ENCODE results near the gene PER3. TPM values are rescaled to one million over a fixed set of nuclear protein-coding genes. Genes with fewer than 3 reads are reported as not detected.

Gene PER3
- total RNA-seq, 4 donors from 2014 or later = 21.6 to 49.8 (median 35.8) TPM

DNA sequence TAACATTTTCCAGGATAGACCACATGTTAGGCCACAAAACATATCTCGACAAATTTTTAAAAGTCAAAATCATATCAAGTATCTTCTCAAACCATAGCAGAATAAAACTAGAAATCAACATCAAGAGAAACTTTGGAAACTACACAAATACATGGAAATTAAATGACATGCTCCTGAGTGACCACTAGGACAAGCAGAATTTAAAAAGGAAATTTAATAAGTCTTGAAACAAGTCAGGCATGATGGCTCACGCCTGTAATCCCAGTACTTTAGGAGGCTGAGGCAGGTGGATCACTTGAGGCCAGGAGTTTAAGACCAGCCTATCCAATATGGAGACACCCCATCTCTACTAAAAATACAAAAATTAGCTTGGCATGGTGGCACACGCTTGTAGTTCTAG is 95.1 kb downstream of the PER3 start:
- Histone ChIP-seq H3K9me3 (peaks cover 0 to 15% (median 3%) of the 10 kb centered on the region in 4 donors), H3K27ac (no peak overlapping the region), H3K36me3 (no peaks in the 10 kb centered on the region), H3K4me1 (no peaks in the 10 kb centered on the region), H3K4me3 (no peak overlapping the region), H3K27me3 (no peaks in the 10 kb centered on the region)
- 88% methylated on average over 3 of the region's 3 CpGs for WGBS, 2 donors
- no peak for DNase-seq (ENCODE audit: low spot score in 2 of 2)
- TF ChIP-seq POLR2A (IDR thresholded peaks at IDR 0.05) (no peak), EP300 (IDR thresholded peaks at IDR 0.05) (no peak)
- TF ChIP-seq, protein P1, sequence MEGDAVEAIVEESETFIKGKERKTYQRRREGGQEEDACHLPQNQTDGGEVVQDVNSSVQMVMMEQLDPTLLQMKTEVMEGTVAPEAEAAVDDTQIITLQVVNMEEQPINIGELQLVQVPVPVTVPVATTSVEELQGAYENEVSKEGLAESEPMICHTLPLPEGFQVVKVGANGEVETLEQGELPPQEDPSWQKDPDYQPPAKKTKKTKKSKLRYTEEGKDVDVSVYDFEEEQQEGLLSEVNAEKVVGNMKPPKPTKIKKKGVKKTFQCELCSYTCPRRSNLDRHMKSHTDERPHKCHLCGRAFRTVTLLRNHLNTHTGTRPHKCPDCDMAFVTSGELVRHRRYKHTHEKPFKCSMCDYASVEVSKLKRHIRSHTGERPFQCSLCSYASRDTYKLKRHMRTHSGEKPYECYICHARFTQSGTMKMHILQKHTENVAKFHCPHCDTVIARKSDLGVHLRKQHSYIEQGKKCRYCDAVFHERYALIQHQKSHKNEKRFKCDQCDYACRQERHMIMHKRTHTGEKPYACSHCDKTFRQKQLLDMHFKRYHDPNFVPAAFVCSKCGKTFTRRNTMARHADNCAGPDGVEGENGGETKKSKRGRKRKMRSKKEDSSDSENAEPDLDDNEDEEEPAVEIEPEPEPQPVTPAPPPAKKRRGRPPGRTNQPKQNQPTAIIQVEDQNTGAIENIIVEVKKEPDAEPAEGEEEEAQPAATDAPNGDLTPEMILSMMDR (IDR thresholded peaks at IDR 0.05) = no peak

DNA sequence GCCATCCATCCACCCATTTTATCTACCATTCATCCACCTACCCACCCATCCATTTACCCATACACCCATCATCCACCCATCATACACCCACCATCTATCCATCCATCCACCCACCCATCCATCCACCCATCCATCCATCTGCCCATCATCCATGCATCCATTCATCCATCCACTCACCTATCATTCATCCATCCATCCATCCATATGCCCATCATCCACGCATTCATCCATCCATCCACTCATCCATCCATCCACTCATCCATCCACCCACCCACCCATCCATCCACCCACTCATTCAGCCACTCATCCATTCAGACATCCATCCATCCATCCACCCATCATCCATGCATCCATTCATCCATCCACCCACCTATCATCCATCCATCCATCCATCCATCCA is 100.7 kb downstream of the PER3 start:
- no peaks in the 10 kb centered on the region for H3K36me3 ChIP-seq
- H3K27me3 ChIP-seq = peaks cover 0 to 38% of the 10 kb centered on the region in 2 donors
- H3K27ac ChIP-seq = no peak overlapping the region
- no peak overlapping the region for H3K4me3 ChIP-seq
- WGBS, 2 donors = 96 to 100% methylated on average over 1 of the region's 1 CpG
- H3K4me1 ChIP-seq = peaks cover 0 to 3% (median 0%) of the 10 kb centered on the region in 4 donors
- TF ChIP-seq, protein P1 (IDR thresholded peaks at IDR 0.05) = no peak
- TF ChIP-seq EP300 (IDR thresholded peaks at IDR 0.05) (no peak), POLR2A (IDR thresholded peaks at IDR 0.05) (no peak)
- DNase-seq (ENCODE audit: low spot score in 2 of 2) = no peak
- H3K9me3 ChIP-seq = no peaks in the 10 kb centered on the region

DNA sequence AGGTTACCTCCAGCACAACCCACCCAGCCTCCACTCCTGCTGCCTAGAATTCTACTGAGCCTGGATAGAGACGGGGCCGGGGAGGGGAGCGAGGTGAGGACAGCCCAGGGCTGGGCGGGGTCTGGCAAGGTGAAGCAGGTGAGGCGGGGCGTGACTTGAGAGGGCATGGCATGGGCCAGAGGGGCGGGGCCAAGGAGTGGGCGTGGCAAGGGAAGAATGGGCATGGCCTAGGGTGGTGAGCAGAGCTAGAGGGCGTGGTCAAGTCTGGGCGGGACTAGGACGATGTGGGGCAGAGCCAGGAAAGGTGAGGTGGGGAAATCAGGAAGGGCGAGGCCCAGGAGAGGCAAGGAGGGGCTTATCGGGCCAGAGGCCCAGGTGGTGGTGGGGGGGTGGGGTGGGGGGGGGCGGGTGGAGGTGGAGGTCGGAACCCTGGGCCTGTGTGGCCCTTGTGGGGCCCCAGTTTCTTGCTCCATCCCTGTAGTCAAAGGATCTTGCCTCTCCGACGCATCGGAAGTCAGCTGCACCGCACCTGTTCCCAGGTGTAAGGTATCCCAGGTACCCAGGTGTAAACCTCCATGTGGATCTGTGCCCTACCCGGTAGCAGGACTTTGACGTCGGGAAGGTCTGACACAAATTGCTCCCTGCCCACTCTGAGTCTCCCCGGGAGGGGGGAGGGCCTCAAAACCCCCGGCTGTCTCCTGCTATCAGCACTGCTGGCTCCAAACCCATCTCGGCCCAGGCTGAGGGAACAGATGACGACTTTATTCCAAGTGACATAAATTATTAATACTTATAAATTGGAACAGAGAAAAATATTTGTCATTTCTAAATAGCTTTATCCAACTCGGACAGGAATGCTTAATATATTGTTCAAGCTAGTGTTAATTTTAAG is 101.7 kb downstream of the PER3 start:
- Histone ChIP-seq H3K27me3 (peaks cover 0 to 41% of the 10 kb centered on the region in 2 donors), H3K4me3 (no peak overlapping the region)

DNA sequence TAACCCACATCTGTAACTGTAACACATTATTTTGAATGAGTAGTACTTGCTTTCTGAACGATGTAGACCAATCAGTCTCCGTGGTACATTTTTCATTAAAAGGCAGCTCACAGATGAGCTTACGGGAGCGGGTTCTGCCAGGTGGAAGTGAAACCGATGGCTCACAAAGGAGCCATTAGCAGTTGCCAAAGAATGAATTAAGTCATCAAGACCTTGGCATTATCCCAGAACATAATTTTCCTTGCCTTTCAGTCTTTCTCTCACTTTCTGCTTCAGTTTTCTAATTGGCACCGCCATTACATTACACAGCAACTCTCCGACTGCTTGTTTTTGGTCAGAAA is 102.3 kb downstream of the PER3 start:
- DNase-seq (ENCODE audit: low spot score in 2 of 2) = no peak
- Histone ChIP-seq H3K27me3 (peaks cover 0 to 41% of the 10 kb centered on the region in 2 donors), H3K4me1 (peaks cover 0 to 3% (median 0%) of the 10 kb centered on the region in 4 donors), H3K36me3 (no peaks in the 10 kb centered on the region), H3K9me3 (no peaks in the 10 kb centered on the region), H3K4me3 (no peak overlapping the region), H3K27ac (no peak overlapping the region)
- 54 to 58% methylated on average over 7 of the region's 7 CpGs for WGBS, 2 donors
- TF ChIP-seq EP300 (IDR thresholded peaks at IDR 0.05) = no peak
- TF ChIP-seq, protein P1 (IDR thresholded peaks at IDR 0.05) = no peak
- TF ChIP-seq POLR2A (IDR thresholded peaks at IDR 0.05) = no peak

More for the DNA sequence above, 101.7 kb downstream of the PER3 start:
- peaks cover 0 to 3% (median 0%) of the 10 kb centered on the region in 4 donors for H3K4me1 ChIP-seq
- 29 to 30% methylated on average over 24 to 26 of the region's 27 CpGs for WGBS, 2 donors
- no peak for DNase-seq (ENCODE audit: low spot score in 2 of 2)
- H3K36me3 ChIP-seq = no peaks in the 10 kb centered on the region
- H3K27ac ChIP-seq = no peak overlapping the region
- TF ChIP-seq, protein P1 (IDR thresholded peaks at IDR 0.05) = no peak
- TF ChIP-seq EP300 (IDR thresholded peaks at IDR 0.05) (no peak), POLR2A (IDR thresholded peaks at IDR 0.05) (no peak)
- no peaks in the 10 kb centered on the region for H3K9me3 ChIP-seq
